8988T (cell line): ENCODE data around the gene VENTX.

Experiments used
- DNase-seq: peaks from one replicate; pipeline ENCODE4 v3.0.0; 2011

The VENTX gene, protein sequence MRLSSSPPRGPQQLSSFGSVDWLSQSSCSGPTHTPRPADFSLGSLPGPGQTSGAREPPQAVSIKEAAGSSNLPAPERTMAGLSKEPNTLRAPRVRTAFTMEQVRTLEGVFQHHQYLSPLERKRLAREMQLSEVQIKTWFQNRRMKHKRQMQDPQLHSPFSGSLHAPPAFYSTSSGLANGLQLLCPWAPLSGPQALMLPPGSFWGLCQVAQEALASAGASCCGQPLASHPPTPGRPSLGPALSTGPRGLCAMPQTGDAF

DNA sequence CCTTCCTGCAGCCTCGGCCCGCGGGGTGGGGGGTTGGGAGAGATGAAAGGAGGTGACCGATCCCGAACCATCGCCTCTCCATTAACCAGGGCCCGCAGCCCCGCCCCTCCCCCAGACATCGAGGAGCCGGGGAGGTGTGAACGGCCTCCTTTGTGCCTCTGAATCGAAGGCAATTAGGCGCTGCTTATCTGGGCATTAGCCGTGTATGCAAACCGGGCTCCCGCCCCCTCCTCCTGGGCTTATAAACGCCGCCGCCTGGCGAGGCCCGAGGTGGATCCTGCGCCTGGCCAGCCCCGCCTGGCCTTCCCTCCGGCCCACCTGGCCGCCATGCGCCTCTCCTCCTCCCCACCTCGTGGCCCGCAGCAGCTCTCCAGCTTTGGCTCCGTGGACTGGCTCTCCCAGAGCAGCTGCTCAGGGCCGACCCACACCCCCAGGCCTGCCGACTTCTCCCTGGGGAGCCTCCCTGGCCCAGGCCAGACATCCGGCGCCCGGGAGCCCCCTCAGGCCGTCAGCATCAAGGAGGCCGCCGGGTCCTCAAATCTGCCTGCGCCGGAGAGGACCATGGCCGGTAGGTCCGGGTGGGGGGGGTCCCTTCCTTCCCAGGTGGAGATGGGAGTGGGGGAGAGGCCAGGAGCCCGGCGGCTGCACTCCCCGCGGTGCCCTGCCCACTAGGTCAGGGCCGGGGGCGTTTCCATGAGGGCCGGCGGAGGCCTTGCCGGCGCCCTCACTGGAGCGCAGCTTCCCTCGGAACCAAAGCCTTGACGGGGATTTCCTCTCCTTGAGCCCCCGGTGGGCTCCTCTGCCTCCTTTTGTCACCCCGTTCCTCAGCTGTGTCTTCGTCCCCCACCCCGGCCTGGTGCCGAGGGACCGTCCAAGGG lies at the start of gene VENTX:
Gene VENTX, plus strand, starts transcription at position 268 of the 878 bp plus-strand sequence. Its CDS starts 60 bp downstream, at position 328.
- no peak for DNase-seq

DNA sequence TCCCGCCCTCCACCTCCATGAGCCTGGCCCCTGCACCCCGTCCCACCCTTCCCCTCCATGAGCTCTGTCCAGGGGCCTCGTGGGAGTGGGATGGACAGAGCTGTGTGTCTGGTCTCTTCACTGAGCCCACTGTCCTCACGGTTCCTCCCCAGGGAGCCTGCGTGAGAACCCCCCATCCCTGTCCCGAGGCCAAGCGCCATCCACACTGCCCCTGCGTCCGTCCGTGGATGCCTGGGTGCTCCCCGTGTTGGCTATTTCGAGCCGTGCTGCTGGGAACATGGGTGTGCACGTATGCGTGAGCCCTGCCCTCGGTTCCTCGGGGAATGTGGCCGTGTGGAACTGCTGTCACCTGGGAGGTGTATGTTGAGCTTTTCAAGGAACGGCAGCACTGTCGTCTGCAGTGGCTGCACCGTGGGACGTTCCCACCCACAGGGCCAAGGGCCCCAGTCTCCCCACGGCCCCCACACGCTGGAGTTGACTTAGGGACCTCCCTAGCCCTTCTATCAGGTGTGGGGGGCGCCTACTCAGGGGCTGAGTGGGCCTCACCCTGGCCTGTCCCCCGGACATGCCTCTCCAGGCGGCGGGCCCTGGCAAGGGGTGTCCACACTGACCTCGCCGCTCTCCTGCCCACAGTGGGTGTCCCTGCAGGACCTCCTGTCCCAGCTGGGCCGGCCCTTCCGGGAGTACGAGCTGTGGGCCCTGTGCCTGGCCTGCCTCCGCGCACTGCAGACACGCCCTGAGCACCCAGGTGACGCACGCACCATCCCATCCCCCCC lies 49.6 kb upstream of the VENTX start:
- no peak for DNase-seq

DNA sequence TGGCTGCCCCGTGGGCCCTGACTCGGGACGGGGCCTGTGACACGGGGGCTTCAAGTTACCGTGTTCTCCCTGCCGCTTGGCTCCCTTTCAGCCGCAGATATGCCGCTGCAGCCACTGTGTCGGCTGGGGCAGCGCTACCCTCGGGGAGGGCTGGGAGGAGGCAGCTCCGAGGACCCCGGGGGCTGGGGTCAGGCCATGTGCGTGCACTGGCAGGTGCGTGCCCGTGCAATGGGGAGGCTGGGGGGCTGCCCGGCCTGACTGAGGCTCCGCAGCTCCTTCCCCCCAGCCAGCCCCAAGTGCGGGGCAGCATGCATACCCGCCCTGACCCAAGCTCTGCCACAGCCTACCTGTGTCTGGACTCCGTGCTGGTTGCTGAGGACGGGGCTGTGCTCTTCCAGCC lies 48.4 kb upstream of the VENTX start:
- DNase-seq, result no peak

DNA sequence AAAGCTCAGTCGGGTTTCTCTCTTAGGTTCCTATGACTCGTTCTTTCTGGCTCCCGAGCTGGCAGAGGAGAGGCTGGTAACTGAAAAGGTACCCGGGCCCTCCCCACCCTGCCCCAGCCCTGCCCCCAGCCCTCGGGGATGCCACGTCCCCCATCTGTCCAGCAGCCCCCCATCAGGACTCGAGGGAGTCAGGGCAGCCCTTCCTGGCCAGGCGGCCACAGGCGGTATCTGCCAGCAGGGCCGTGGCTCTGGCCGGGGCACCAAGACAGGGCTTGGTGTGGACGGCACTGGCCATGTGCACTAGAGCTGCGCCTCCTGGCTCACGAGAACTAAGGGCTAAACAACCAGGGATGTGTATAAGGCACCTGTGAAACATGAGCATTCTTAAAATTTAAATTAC lies 47.9 kb upstream of the VENTX start:
- no peak for DNase-seq

DNA sequence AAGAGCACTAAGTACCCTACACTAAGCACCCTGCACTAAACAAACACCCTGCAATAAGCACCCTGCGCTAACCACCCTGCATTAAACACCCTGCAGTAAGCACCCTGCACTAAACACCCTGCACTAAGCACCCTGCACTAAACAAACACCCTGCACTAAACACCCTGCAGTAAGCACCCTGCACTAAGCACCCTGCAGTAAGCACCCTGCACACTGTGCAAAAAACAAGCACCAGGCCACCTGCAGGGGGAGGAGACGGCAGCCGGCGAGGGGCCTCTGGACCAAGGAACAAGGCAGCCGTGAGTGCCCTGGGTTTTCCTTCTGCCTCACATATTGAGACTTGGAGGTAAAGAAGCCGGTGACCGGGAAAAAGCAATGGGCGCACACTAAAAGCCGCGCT lies 47.4 kb upstream of the VENTX start:
- DNase-seq, result no peak

DNA sequence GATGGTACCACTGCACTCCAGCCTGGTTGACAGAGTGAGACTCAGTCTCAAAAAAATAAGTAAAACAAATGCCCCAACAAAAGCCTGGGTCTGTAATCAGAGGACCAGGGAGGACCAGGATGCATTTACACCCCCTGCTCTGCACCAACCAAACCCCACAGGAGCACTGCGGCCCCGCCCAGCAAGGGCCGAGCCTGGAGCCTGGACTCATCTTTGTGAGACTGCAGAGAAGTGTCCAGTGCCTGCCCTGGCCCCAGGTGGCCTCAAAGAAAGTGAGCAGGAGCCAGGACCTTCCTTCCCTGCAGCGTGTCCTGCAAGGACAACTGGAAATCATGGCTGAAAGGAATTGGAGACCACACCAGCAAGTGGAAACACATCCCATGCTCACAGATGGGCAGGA lies 46.0 kb upstream of the VENTX start:
- DNase-seq, result no peak

GRCh38 chr10:133194151-133194550 lies 43.5 kb upstream of the VENTX start:
- no peak for DNase-seq

DNA sequence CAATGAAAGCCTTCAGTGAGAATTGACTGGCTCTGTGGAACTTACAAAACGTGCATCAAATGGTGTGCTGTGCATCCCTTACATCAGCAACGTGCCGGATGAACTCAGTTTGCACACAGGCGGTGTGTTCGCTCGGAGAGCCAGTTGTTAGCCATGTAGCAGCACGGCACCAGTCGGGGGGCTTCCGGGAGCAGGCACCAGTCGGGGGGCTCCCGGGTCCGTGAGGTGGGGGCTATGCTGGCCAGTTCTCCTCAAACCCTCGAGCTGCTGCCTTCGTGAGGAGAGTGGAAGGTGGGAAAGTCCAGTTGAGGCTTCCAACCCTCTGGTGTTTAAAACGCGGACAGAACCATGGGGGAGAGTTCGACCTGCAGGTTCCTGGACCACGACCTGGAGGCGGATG lies 42.6 kb upstream of the VENTX start:
- no peak for DNase-seq

- no peak for DNase-seq
Observed at GRCh38 chr10:133195611-133196010, 42.0 kb upstream of the VENTX start.

DNA sequence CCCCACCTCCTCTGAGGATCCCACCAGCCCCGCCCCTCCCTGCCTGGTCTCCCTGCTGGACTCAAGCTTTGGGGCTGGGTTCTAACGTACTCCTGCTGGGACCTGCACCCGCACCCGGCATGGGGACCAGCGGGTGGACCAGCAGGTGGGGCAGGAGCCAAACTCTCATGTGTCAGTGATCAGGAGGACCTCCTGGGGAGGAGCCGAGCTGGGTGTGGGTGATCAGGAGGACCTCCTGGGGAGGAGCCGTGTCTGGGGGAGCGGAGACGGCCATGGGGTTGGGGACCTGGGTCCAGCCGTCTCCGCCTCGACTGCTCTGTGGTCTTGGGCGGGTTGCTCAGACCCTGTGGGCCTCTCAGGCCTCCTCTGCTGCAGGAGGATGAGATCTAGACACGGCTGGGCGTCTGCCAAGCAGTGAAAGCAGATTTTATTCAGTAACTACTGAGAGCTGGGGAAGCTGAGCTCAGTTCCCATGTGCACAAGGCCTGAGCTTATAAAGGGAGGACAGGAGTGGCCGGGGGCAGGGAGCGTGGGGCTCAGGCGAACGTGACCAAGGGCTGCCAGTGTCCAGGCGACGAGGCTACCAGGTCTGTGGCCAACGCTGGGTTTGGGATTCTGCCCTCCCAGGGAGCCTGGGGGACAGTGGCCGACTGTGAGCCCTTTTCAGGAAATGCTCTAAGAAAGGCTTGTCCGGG lies 41.3 kb upstream of the VENTX start:
- DNase-seq, result no peak

DNA sequence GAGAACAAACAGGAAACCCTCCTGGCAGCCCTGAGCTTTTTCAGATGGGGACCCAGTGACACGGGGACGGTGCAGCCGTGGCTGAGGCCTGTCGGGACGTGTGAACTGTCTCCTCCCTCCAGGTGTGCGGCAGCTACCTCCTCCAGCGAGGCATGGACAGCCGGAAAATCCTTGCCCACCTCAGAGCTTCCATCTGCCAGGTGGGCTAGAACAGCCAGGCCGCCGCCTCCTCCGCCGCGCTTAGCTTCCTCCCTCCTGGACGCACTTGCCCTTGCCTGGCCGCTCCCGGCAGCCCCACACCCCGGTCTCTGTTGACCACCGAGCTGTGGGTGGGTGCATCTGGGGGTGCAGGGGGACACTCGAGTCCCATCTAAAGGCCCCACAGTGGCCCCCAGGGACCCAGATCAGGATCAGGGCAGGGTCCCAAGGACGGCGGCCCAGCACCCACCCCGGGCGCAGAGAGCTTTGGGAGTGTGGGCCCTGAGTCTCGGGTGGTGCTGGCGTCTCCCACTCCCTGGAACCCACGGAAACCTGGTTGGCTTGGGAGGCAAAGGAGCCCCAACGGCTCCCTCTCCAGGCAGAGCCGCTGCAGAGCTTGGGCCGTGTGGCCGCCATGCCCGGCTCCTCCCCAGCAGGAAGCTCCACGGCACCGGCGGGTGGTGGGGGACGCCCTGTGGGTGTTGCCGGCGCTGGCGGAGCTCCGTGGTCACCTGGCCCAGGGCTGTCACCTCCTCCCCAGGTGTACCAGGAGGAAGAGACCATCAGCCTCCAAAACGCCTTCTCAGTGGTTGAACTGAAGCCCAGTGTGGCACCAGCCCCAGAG lies 40.5 kb upstream of the VENTX start:
- DNase-seq, result no peak

GRCh38 chr10:133197786-133198185 lies 39.9 kb upstream of the VENTX start:
- no peak for DNase-seq

GRCh38 chr10:133198206-133198605 lies 39.4 kb upstream of the VENTX start:
- no peak for DNase-seq

DNA sequence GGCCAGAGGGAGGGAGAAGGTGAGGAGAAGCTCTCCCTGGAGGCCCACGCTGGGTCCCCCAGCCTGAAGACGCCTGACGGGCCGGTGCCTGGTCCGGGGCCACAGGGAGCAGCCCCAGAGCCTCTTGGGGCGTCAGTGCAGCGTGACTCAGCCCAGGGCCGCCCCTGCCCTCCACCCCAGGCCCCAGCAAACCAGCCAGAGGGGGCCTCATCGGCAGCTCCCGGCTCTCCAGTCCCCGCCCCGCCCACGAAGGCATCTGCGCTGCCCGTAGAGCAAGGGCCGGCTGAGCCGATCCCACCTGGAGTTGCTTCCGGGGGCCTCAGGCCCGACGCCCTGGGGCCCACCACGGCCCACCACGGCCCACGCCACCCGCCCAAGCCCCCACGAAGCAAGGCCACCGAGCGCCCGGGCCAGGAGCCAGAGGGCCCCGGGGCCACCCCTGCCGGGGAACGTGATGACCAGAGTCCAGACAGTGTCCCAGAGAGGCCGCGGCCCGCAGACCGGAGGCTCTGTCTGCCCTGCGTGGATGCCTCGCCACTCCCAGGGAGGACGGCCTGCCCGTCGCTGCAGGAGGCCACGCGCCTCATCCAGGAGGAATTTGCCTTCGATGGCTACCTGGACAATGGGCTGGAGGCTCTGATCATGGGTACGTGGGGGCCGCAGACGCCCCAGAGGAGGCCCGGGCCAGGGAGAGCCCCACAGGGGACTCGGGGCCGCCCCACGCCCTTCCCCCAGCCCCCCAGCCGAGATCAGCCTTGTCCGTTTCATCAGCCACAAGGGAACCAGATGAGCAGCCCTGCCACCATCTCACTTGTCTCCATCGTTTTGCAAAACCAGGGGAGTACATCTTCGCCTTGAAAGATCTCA lies 38.8 kb upstream of the VENTX start:
- no peak for DNase-seq

DNA sequence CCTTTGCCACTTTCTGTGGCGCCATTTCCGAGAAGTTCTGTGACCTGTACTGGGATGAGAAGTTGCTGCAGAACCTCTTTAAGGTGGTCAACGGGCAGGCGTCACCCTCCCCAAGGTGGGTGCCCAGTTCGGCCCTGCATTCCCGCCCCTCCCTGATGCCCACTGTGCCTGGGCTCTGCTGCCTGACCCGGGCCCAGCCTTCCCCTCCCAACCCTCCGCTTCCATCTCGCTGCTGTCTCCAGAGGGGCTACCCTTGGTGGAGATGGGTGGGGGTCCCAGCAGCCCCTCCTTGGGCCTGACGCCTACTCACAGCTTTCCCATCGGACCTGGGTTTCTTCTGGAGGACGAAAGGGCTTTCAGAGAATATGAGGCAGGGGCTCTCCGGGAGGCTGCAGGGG lies 38.2 kb upstream of the VENTX start:
- DNase-seq, result no peak

GRCh38 chr10:133199992-133200611 lies 37.6 kb upstream of the VENTX start:
- DNase-seq, result no peak

DNA sequence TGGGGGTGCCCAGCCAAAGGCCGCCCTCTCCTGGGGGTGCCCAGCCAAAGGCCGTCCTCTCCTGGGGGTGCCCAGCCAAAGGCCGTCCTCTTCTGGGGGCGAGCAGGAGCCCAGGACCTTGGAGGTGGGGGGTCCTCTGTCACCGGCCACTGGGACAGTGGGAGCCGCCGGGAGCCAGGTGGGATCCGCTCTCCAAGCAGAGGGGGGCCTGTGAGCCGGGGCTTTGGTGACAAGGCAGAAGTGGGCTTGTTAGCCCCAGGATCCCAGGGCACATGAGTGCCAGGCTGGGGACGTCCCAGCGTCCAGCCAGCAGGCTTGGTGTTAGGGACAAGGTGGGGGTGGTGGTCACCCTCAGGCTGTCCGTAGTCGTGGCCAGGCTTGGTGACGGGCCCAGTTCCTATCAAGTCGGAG lies 37.0 kb upstream of the VENTX start:
- no peak for DNase-seq

DNA sequence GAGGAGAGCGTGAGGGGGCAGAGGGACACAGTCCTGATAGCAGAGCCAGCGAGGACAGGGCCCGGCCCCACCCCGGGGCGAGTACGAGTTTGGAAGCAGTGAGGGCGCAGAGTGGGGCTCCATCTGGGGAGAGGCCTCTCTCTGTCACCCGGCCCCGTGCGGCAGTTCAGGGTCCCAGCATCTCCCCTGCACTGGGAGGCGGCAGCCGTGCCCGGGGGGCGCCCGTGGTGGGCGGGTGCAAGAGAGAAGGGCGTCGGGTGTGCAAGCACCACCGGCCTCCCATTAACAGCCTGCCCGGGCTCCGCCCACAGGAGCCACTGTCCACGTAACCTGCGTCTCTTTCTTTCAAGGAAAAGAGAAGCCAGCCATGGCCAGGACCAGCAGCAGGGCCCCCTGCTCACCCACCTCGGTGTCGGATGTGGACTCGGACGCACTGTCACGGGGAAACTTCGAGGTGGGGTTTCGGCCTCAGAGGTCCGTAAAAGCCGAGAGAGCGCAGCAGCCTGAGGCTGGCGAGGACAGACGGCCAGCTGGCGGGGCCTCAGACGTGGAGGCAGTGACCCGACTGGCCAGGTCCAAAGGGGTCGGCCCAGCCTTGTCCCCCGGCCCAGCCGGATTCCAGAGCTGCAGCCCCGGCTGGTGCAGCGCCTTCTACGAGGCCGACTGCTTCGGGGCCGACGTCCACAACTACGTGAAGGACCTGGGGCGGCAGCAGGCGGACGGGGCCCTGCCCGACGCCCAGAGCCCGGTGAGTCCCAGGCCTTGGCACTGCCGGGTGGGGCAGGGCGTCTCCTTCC lies 36.3 kb upstream of the VENTX start:
- no peak for DNase-seq

- no peak for DNase-seq
Observed at GRCh38 chr10:133201948-133202725, 35.5 kb upstream of the VENTX start.
